G401 (cell line): ENCODE results near the gene UBE2QL1. TPM values are rescaled to one million over a fixed set of nuclear protein-coding genes. Genes with fewer than 3 reads are reported as not detected.

ENCODE experiments used
- DNase-seq: peaks from one replicate; pipeline ENCODE4 v3.0.0-alpha.2; 2015; ENCODE audit warnings: low spot score
- in situ Hi-C: cut with HindIII; loops from 2 replicates; pipeline ENCODE4 v1.10.0; 2016; ENCODE audit warnings: low sequenced_read_pairs, mixed read lengths
- total RNA-seq: library from RNA; depleted of rRNA; stranded (reverse); fragments of >200 nt; shearing (Covaris generic); gene quantifications from 2 replicates; pipeline ENCODE4 v1.2.3, GENCODE V29; 2014

The UBE2QL1 gene
- total RNA-seq, 1 experiment from 2014 or later: not detected

DNA sequence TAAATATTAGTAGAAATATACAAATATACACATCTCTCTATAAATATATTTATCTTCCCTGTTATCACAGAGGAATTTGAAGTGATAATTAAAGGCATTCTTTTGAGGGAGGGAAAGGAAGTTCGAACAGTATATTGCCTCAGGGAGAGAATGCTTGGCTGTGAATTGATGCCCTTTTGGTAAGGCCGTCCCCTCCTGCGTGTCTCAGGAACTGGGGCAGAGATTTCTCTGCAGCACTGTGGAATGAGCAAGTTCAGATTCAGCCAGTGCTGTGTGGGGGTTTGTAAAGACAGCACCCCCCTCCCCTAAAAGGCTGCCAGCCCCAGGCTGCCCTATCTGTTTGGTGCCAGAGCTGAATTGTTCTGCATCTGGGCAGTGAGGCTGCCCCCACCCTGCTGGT, 42.0 kb downstream of the UBE2QL1 start:
- DNase-seq: peak; percentile 50
- in situ Hi-C loops: no loop called here

DNA sequence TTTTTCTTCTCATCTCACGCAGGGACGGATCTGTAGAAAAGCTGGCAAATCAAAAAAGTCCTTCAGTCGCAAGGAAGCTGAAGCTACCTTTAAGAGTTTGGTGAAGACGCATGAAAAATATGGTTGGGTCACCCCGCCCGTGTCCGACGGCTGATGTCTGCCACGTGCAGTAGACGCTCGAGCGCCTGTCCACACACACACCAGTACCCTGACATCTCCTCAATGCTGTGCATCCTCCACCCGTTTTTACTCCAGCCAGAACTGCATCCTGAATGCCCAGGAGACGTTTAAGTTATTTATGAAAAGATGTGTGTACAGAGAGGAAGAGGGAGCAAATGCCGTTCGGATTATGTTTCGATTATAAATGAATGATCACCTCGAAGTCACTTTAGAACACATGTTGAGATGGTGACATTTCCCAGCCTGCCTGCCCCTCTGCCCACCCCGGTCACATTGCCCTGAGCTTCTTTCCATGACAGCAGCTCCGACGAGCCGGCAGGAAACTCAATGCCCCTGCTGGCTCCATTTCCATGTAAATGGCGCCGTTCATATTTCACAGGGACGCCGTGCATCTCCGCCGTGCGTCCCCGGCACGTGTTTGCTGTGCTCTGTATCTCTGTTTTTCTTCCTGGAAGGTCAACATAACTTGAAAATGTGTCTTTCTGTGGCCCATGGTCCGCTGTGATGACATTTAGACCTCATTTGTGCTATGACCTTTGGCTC, 42.7 kb downstream of the UBE2QL1 start:
- in situ Hi-C loops: no loop called here
- DNase-seq: no peak

DNA sequence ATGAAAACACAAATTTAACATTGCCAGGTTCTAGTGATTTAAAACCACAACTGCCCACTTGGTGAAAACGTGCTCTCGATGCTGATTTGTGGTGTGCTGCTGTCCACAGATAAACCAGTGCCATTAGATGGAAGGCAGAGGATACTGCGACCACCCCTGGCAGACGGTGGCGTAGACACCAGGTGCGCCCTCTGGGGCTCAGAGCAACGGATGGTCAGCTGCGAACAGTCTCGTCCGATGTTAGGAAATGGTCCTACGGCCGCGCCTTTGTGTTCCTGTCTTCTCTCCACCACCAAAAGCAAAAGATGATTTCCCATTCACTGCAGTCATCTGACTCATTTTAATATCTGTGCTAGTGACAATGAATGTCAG, 43.2 kb downstream of the UBE2QL1 start:
- no peak for DNase-seq

DNA sequence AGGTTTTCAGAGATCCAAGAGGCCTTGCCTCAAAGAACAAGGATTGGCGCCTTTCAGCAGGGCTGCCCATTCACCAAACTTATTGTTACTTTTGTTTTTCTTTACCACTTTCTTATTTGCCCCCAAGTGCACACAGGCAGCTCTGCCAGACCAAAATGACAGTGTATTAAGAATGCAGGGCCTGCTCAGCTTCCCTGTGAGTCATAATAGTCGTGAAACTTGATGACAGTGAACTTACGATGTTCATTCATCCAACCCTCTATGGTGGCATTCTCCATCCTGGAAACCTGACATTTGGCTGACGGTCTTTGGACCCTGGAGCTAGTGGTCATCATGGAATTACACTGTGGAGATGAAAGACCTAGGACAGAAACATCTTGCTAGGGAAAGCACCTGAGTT, 44.3 kb downstream of the UBE2QL1 start:
- in situ Hi-C loops: no loop called here
- no peak for DNase-seq

More for the DNA sequence above, 43.2 kb downstream of the UBE2QL1 start:
- in situ Hi-C loops: no loop called here

DNA sequence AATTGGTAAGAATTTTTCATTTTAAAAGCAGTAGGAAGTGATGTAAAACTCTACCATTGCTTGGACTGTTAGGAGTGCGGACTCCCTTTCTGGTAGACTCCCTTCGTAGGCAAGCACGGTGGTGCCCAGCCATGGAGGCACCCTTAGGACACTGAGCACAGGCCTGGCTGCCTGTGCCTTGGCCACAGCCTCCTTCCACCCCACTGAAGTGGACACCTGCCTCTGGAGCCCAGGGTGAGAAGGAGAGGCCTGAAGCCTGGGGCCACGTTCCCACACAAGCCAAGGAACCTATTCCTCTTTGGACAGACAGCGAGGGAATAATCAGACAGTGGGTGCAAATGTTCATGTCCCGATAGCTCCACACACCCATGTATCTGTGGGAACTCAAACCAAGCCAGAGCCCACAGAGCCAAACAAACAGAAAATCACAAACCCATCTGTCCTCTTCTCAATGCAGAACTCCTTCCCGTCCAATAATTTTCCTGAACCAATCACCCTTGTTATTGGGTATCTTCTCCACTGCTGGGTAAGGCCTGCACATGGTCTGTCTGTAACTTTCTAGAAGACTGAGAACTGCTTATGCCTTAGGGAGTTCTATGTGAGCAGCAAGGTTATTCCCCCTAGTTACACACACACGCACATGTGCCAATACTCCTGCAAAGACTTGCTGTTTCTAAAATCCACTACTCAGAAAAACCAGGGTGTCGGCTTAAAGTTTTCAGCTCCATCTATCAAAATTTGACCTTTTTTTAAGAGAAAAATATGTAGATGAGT, 45.2 kb downstream of the UBE2QL1 start:
- in situ Hi-C loops: no loop called here
- no peak for DNase-seq

DNA sequence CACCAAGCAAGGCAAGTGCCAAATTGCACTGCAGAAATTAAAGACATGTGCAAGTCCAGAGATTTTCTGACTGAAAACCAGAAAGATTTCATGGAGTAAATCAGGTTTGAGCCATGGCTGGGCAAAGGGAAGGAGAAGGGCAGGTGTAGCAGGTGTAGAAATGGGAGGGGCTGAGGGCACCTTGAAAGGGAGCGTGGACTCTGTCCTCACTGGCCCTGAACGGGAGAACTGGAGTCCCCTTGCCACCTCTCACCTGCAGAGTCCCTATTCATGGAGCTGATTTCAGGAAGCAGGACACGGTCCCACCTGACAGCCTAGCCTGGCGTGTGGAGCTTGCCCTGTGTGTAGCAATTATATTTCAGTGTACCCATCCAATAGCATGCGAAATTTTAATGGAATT, 46.3 kb downstream of the UBE2QL1 start:
- DNase-seq: no peak
- in situ Hi-C loops: no loop called here

DNA sequence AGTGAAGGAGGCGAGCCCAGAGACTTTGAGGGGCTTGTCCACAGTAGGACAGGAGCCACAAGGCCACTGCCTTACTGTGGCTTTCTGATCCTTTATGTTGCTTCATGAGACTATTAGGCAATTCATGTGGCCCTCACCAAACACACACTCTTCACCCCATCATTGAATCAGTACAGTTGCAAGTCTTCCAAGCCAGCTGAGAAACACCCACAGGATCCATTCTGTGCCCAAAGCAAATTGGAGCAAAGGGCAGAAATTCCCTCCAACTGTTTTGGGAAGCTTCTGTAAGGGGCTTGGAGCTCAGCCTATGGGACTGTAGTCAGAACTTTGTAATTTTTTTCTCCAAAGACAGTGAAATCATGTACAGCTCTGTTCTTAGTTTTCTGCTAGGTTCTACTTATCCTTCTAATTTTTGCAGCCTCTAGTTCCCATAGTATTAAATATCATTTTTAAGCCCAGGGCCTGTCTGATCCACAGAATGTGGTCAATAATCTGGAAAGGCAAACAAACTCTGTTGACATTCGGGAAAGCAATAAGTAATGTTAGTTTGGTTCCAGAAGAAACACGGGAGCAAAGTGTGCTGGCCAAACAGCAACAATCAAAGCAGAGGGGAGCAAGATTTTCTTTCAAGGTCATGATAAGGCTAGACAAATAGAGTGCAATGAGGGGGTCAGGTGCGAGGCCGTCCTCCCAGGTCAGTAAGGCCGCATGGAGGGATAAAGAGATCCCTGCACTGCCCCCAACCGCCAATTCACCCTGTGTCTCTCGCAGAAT, 47.0 kb downstream of the UBE2QL1 start:
- in situ Hi-C loops: no loop called here

DNA sequence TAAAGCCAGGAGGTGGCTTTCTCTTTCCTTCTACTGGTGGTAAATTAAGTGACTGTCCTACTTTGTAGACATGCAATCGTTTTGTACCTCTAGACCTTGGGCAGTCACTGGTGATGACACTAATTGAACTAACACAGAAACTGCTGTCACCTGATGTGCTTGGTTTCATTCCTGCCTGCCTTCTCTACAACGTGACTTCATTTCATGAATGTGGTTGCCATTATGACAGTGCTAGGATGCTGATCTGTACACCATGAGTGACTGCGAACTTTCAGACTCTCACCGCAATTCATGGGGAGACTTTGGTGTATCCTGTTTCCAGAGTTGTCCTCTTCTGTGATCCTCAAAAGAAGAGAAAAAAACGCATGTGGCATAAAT, 47.5 kb downstream of the UBE2QL1 start:
- in situ Hi-C loops: no loop called here
- no peak for DNase-seq

More for the DNA sequence above, 47.0 kb downstream of the UBE2QL1 start:
- DNase-seq: no peak

DNA sequence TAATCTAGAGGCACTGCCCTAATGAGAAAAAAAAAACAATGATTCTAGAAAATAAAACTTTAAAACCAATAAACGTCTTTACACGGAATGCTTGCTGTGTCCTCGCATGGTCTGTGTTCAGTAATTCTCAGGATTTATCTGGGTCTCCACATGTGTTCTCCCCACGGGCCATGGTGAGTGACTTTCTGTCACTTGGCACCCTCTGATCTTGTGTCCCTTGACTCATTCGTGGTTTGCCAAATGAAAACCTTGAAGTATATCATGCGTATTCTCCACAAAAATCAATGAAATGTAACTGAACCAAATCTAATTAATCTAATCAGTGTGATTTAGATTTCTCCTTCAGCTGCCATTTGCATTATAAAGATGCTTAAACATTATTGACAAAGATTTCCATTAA, 48.0 kb downstream of the UBE2QL1 start:
- in situ Hi-C loops: no loop called here
- DNase-seq: no peak

DNA sequence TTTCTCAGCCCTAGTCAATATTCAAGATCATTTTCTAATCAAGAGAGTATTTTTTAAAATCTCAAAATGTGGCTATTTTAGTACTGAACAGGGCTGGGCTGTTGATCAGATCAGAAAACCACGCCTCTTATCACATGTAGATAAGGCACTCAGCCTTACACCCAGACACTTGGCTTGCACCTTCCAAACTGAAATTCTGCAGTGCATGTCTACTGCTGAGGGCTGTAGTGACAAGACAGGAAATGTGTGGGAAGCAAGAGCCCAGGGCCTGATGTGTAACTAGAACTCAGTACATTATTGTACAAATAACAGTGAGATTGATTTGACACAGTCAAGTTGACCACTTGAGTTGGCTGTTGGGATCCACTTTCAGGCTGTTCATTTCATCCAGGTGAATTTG, 48.6 kb downstream of the UBE2QL1 start:
- in situ Hi-C loops: no loop called here
- DNase-seq: no peak

DNA sequence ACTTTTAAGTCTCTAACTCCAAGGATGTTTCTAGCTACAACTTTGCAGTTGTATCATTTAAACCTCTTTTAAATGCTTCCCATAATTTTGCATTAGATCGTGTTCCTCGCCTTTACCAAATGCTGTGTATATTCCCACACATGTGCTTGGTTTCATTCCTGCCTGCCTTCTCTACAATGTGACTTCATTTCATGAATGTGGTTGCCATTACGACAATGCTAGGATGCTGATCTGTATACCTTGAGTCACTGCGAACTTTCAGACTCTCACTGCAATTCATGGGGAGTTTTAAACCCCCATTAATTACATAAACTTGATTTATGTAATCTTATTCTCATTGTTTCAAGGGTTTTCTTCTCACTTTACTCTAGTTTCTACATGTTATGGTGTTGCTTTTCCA, 50.3 kb downstream of the UBE2QL1 start:
- in situ Hi-C loops: no loop called here
- no peak for DNase-seq

DNA sequence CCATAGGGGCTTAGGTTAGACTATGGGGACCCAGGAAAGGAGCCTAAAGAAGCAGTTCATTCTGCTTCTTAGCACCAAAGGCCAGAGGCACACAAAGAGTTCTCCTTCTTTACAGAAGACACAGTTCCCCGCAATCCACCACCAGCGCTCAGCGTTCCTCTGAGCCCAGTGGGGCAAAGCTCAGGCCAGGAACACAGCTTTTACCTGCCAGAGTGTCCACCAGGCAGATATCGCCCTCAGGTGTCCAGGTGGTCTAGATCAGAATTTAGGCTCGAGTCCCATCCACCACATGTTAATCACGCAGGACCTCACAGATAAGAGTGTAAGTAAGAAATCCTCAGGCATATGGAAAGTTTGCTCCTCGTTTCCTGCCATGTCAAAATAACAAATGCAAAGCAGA, 53.0 kb downstream of the UBE2QL1 start:
- in situ Hi-C loops: no loop called here
- no peak for DNase-seq

DNA sequence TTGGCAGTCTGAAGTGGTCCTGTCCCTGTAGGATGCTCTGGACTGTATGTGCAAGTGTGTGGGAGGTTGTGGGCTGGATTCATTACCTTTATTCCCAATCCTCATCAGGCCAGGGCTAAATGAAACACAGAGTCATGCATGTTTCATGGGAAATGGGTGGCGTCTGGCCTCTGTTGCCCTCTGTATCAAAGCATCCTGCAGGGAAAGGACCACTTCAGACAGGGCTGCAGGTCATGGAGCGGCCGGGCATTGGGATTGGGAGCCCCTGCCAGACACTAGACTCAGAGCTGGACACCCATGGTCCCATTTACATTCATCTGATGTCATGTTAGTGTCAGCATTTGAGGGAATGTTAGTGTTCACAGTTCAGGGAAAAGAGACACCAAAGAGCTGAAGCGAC, 53.8 kb downstream of the UBE2QL1 start:
- in situ Hi-C loops: no loop called here
- no peak for DNase-seq

DNA sequence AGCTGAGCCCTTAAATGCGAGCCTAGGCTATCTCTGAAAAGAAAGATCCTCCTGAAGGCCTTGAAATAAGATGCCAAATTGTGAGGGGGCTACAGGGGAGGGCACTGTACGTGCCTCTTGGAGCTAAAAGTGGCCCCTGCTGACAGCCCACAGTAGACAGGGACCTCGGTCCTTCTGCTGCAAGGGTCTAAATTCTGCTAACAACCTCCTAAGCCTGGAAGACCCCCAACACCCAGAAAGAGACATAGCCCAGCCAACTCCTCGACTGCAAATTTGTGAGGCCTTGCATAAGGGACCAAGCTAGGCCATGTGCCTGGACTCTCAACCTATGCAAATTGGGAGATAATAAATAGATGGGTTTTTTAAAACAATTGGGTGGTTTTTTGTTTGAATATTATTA, 54.7 kb downstream of the UBE2QL1 start:
- no peak for DNase-seq
- in situ Hi-C loops: no loop called here

DNA sequence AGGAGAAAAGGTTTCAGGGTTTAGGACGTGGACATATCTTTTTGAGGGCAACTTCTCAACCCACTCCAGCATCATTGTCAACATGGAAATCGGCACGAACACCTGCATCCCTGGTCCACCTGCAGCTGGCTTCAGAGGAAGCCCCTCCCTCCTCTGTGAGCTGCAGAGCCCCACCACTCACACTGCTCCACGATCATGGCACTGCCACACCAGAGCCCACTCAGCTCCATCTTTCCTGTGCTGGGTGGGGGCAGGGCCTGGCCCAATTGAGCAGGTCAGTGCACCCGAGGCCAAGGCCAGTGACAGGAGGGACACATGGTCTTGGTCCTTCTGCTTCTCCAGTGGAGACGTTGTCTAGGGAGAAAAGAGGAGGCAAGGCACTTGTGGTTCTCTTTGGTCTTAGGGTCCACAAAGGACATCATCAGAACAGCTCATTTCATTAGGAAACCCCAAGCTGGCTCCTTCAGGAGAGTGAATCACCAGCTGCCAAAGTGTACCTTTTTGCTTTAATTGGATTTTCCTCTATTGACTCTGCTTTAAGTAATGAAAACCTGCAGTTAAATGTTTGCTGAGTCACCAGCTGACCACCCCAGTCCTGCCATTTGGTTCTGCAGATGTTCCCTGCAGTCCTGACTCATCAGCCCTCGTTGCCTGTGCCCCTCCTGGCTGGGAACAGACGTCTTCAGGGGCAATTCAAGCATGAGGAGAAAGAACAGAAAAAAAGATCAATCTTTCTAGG, 56.2 kb downstream of the UBE2QL1 start:
- in situ Hi-C loops: no loop called here
- DNase-seq: no peak

DNA sequence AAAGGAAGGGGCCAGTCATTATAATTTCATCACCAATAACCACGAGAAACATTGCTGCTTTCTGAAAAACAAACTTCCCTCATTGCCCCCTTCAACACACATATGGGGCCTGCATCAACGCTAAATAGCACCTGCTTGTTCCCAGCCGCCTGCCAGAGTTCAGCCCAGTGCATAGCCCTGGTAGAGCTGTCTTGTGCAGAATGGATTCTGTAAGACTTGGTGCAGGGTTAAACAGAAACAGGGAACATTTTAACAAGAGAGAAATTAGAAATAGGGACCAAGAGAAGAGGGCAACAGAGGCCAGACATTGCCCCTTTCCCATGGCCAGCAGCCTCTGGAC, 56.7 kb downstream of the UBE2QL1 start:
- no peak for DNase-seq
- in situ Hi-C loops: no loop called here

DNA sequence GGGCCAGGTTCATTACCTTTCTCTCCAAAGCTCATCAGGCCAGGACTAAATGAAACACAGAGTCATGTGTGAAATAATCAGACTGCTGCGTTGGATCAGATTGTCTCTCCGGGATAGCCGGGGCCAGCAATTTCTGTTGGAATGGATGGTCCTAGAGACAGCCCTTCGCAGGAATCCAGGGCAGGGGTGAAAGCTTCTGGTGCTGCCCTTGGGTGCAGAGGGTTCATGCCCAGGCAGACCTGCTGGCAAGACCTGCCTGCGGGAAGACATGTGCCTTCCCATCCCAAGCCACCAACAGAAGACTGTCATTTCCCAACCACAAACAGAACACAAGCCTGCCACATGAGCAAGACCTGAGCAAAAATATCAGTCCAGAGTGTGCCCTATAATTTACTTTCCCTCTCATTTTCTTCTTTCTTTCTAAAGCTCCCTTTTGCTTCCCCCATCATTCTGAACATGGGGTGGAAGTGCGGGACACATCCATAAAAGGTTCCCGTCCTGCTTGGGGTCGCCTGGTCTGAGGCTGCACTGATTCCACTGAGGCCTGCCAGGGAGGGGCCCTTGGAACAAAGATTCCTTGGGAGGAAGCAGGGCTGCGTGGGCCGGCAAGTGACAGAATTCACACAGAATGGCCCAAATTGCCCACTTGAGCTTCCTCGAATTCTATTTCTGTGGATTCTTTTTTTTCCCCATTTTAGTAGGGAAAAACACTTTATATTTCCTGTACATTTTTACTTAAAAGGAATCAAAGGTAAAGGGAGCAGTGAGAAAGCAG, 57.3 kb downstream of the UBE2QL1 start:
- in situ Hi-C loops: no loop called here
- no peak for DNase-seq

DNA sequence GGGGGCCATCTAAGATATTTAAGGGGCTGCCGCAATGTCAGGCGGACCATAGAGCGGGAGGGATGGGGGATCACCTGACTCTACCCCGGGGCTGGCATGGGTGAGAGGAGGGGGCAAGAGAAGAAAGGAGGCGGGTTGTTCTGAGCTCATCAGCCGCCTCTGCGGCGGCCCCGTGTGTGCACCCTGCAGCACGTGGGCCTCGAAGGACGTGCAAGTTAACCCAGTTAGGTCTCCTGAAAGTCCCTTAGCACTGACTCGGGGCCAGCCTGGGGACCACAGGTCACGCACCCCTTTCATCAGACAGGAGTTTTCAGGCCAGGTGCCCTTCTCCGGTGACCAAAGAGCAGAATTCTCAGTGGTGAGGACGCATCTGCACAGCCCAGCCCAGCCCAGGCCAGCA, 58.0 kb downstream of the UBE2QL1 start:
- DNase-seq: no peak
- in situ Hi-C loops: no loop called here

DNA sequence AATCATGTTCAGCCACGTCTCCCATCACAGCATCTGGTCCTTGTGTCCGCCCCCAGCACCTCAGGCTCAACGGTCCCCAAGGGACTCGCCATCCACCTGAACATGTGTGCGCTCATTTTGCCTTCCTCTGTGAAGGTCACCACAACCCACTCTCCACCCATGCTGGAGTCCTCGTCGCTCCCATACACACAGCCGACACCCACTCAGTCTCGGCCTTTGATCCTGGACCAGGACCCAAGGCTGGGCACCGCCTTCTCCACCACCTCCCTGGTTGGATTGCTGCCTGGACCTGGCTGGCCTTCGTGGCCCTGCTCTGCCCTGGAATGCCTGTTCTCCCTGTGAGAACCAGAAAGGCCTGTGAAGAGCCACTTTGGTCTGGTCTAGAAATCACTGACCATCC, 60.3 kb downstream of the UBE2QL1 start:
- DNase-seq: no peak
- in situ Hi-C loops: no loop called here
